Large intestine (tissue), 3 donors: ENCODE data around the gene SPAG7. TPM values are rescaled to one million over a fixed set of nuclear protein-coding genes. Genes with fewer than 3 reads are reported as not detected.

ENCODE experiments used
- DNase-seq, 2 donors: peaks; one replicate each; pipeline versions ENCODE4 v3.0.0 to v3.0.0-alpha.2; 2013
- H3K27ac ChIP-seq: one replicate; pipeline ENCODE4 v1.5.1; 2013; ENCODE audit warnings: low read length
- H3K27me3 ChIP-seq: 2 replicates; pipeline ENCODE4 v1.6.1; 2013; ENCODE audit warnings: low read length; ENCODE audit not compliant: control insufficient read depth, insufficient read depth
- H3K36me3 ChIP-seq: 2 replicates; pipeline ENCODE4 v1.6.1; 2013; ENCODE audit warnings: low read length; ENCODE audit not compliant: control insufficient read depth, insufficient read depth
- H3K4me1 ChIP-seq: one replicate; pipeline ENCODE4 v1.6.1; 2013; ENCODE audit warnings: low read length; ENCODE audit not compliant: control insufficient read depth, insufficient read depth
- H3K4me3 ChIP-seq: one replicate; pipeline ENCODE4 v1.5.1; 2013; ENCODE audit warnings: low read length
- H3K9me3 ChIP-seq: one replicate; pipeline ENCODE4 v1.6.1; 2013; ENCODE audit warnings: mild to moderate bottlenecking, low read depth, low read length, moderate library complexity; ENCODE audit not compliant: control insufficient read depth
- WGBS: methylation state at CpG from one replicate; pipeline ENCODE4 v1.1.5; 2013; ENCODE audit warnings: low lambda C conversion rate; ENCODE audit not compliant: insufficient coverage; 5-methylcytosine and 5-hydroxymethylcytosine counted together
- polyA plus RNA-seq: library from polyadenylated mRNA; unstranded; fragments of 120-200 nt; gene quantifications from one replicate; pipeline ENCODE4 v1.2.1, GENCODE V29; 2013

Gene SPAG7
- polyA plus RNA-seq, 1 donor: 82.0 TPM

DNA sequence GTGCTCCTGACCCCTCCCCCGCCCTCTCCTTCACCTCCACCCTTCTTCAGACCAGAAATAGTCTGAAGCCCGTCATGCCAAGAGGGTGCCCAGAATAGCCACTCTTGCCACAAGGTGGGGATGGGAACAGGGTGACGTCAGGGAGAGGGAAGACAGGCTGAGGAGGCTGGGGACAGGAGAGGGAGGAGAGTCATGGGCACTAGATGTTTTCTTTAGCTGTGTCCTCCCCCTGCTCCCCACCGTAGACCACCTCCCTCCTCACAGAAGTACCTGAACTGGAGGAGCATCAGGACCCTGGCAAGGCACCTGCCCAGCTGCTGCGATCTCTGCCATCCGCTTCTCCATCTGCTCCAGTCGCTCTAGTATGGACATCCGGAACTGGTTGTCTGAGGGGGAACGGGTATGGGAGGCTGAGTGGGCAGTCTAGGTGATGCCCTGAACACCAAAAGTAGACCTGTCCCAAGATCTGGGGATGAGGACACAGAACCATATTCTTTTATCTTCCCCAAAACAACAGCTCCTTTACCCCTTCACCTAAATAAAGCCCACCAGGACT, 6.6 kb upstream of the SPAG7 start:
- no peak overlapping the region for H3K4me3 ChIP-seq
- H3K36me3 ChIP-seq: peaks cover 84% of the 10 kb centered on the region
- no peaks in the 10 kb centered on the region for H3K9me3 ChIP-seq
- WGBS: no CpG with 5 or more reads among the region's 9 CpGs
- H3K27me3 ChIP-seq: no peaks in the 10 kb centered on the region
- no peak for DNase-seq
- H3K4me1 ChIP-seq: peaks cover 11% of the 10 kb centered on the region
- H3K27ac ChIP-seq: no peak overlapping the region

DNA sequence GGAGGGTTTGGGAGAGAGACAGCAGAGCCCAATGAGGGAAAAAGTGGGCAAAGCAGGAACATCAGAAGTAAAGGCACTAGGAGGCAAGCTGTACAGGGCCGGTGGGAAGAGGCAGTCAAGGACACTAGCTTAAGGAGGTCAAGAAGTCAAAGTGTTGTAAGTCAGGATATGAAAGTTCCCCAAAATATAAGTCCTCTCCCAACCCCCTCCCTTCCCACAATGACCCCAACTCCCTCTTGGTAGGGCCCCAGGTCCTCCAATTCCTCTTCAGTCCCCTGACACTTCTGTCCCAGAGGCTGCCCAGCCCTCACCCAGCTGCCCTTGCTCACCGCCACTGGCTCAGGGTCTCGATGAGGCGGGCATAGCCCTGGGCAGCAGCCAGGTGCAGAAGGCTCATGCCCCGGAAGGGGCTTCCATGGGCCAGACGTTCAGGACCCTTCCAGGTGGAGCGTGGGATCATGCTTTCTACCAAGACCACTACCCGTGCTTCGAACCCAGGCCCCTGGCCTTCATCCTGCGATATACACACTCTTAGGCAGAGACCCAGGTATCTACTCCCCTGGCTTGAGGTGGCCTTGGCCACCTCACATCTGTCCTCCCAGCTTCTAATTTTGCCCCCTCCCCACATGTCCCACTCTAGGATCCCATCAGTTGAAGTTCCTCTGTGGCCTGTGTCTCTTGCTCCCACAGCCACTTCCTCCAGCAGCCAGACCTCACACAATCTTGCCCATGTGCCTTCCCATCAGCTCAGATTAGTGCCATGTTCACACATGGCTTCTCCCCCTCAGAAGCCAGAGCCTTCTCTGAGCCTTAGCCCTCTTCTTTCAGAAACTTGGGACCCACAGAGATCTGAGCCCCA, 5.9 kb upstream of the SPAG7 start:
- Histone ChIP-seq H3K4me3 (no peak overlapping the region), H3K27me3 (no peaks in the 10 kb centered on the region), H3K27ac (no peak overlapping the region), H3K36me3 (peaks cover 82% of the 10 kb centered on the region), H3K9me3 (no peaks in the 10 kb centered on the region), H3K4me1 (peaks cover 18% of the 10 kb centered on the region)
- no peak for DNase-seq
- WGBS: no CpG with 5 or more reads among the region's 10 CpGs

DNA sequence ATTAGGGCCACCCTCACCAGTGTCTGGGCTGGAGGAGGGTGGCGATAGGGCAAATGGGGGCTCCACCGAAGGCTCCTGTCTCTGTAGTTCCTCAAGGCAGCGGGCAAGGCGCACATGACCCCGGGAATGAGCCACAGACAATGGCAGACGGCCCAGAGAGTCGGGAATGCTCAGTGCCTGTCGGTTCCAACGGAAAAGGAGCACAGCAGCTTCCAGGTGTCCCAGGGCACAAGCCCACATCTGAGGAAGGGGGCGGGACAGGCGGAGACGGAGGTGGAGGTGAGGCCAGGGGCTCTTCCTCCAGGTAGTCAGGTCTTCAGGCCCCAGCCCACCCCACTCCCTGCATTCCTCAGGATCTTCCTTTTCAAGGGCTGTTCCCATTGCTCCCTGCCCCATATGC, 5.1 kb upstream of the SPAG7 start:
- H3K4me3 ChIP-seq: no peak overlapping the region
- H3K36me3 ChIP-seq: peaks cover 74% of the 10 kb centered on the region
- WGBS: no CpG with 5 or more reads among the region's 12 CpGs
- H3K4me1 ChIP-seq: peaks cover 21% of the 10 kb centered on the region
- H3K27ac ChIP-seq: no peak overlapping the region
- no peaks in the 10 kb centered on the region for H3K27me3 ChIP-seq
- H3K9me3 ChIP-seq: no peaks in the 10 kb centered on the region
- DNase-seq: no peak

DNA sequence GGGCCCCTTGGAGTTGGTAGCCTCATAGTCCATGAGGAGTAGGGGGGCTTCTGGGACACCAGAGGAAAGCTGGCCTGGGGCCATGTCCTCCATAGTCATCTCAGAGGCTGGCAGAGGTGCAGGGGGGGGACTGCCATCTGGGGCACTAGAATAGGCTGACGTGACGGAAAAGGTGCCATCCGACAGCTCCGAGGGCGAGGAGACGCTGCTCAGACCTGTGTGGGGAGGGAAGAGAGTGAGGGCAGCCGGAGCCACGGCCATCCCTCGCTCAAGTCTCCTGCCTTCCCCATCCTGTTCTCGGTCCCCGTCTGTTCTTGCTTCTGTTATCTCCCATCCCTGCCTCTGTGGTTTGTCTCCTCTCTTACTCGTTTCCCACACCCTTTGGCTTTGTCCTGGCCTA, 4.7 kb upstream of the SPAG7 start:
- H3K36me3 ChIP-seq: peaks cover 70% of the 10 kb centered on the region
- H3K4me1 ChIP-seq: peaks cover 21% of the 10 kb centered on the region
- H3K27ac ChIP-seq: no peak overlapping the region
- H3K4me3 ChIP-seq: no peak overlapping the region
- no CpG with 5 or more reads among the region's 12 CpGs for WGBS
- no peaks in the 10 kb centered on the region for H3K9me3 ChIP-seq
- no peak for DNase-seq
- H3K27me3 ChIP-seq: no peaks in the 10 kb centered on the region

DNA sequence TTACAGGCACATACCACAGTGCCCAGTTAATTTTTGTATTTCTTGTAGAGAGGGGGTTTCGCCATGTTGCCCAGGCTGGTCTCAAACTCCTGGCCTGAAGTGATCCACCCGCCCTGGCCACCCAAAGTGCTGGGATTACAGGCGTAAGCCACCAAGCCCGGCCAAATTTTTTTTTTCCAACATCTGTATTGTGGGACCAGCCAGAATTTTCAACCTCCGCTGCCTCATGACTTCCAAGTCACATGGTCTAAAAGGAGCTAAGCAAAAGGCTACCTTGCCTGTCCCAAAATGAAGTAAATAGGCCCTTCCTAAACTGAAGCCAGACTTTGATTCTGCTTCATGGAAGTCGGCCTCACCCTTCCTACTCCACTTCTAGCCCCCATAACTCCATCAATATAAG, 4.2 kb upstream of the SPAG7 start:
- no peaks in the 10 kb centered on the region for H3K27me3 ChIP-seq
- peaks cover 65% of the 10 kb centered on the region for H3K36me3 ChIP-seq
- H3K27ac ChIP-seq: no peak overlapping the region
- WGBS: no CpG with 5 or more reads among the region's 6 CpGs
- no peak overlapping the region for H3K4me3 ChIP-seq
- H3K4me1 ChIP-seq: peaks cover 21% of the 10 kb centered on the region
- H3K9me3 ChIP-seq: no peaks in the 10 kb centered on the region
- no peak for DNase-seq

DNA sequence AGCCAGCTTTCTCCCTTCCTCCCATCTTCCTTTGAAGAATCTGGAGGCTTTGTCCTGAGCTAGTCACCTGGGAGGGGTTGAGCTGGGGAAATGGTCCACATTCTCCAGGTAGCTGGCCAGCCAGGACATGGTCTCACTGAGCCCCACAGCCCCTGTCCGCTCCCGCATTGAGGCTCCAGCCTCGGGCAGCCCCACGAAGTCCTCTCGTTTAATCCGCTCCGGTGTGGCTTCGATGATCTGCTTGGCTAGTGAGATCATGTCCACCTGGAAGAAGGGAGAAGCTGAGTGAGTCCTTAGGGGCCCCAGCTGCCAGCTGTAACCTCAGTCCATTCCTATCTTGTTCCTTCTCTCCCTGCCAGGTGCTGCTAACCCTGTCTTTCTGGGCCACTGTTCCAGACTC, 2.7 kb upstream of the SPAG7 start:
- Histone ChIP-seq H3K27me3 (no peaks in the 10 kb centered on the region), H3K4me1 (peaks cover 32% of the 10 kb centered on the region), H3K36me3 (peaks cover 59% of the 10 kb centered on the region), H3K4me3 (no peak overlapping the region), H3K27ac (no peak overlapping the region), H3K9me3 (no peaks in the 10 kb centered on the region)
- no CpG with 5 or more reads among the region's 8 CpGs for WGBS
- no peak for DNase-seq

DNA sequence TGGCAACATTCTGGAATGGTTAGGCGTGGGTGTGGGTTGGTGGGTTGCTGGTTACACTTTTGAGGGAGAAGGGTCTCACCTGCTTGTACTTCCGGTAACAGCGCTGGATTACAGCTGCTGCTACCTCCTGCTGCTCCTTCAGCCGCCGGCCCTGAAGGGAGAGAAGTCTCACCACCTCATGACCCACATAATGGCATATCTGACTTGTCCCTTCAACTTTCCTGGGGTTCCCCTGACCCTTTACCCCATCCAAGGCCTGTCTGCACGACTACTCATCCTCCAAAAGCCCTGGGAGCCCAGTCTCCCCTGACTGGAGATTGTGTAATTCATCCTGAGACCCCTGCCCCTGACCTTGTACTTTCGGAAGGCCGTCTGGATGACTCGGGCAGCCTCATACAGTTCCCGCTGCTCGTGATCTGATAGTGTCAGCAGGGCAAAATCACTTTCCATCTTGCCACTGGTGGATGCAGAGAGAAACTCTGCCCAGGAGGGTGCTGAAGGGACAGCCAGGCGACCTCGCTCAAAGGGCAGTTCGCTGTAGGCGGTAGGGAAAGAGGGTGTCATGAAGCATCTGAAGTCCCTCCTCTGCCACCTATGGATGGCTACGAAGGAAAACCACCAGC, 2.0 kb upstream of the SPAG7 start:
- peak in 1 of 2 donors; percentile 52 for DNase-seq
- peaks cover 33% of the 10 kb centered on the region for H3K4me1 ChIP-seq
- no CpG with 5 or more reads among the region's 16 CpGs for WGBS
- no peaks in the 10 kb centered on the region for H3K9me3 ChIP-seq
- no peaks in the 10 kb centered on the region for H3K27me3 ChIP-seq
- H3K4me3 ChIP-seq: peak overlapping the region; percentile 83
- peak overlapping the region; percentile 95 for H3K27ac ChIP-seq
- peaks cover 54% of the 10 kb centered on the region for H3K36me3 ChIP-seq

DNA sequence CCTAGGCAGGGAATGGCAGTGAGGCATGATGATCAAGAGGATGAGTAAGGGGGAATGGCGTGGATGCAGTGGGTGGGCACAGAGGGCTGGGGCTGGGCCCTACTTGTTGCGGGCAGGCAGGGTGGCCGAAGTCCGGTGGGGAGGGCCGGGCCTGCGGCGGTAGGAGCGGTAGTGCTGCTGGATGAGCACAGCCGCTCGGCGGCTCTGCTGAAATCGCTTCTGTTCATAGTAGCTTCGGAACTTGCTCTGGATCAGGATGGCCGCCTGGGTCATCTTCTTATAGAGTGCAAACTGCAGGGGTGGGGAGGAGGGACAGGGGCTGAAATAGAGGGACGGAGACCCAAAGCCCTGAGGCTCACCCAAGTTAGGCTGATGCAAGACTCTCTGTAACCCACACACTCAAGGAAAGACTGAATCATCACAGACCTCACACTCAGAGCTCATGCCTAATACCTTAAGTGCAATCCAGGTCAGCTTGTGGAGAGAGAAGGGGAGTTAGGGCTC, 1.5 kb upstream of the SPAG7 start:
- peaks cover 48% of the 10 kb centered on the region for H3K36me3 ChIP-seq
- DNase-seq: peak in 1 of 2 donors; percentile 60

DNA sequence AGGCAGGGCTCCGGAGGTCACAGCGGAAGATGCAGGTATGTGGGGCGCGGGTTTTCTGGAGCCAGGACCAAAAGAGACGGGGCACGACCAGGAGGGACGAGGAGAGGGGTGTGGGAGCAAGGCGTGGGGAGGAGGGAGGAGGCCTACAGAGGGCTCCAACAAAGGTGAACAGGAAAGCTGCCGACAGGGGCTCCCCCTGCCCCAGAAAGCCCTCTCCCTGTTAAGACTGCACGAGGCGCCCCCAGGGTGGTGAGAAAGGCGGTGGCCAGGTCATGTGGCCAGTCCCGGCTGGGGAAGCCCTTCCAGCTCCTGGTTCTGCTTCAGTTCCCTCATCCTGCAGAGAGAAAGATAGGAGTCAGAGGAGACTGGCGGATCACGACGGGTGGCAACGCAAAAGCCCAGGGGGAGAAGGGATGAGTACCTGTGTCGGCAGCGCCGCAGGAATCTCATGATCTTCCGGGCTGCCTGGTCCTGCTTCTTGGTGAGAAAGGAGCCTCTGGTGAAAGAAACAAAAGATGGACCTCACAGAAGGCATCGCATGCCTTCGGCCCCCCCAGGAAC, 949 bp upstream of the SPAG7 start:
- H3K9me3 ChIP-seq: no peaks in the 10 kb centered on the region
- no CpG with 5 or more reads among the region's 23 CpGs for WGBS
- peak overlapping the region; percentile 95 for H3K27ac ChIP-seq
- peaks cover 43% of the 10 kb centered on the region for H3K36me3 ChIP-seq
- H3K4me3 ChIP-seq: peak overlapping the region; percentile 83
- H3K4me1 ChIP-seq: peaks cover 33% of the 10 kb centered on the region
- no peaks in the 10 kb centered on the region for H3K27me3 ChIP-seq
- peak in 1 of 2 donors; percentile 58 for DNase-seq

More for the DNA sequence above, 1.5 kb upstream of the SPAG7 start:
- H3K9me3 ChIP-seq: no peaks in the 10 kb centered on the region
- H3K27me3 ChIP-seq: no peaks in the 10 kb centered on the region
- peak overlapping the region; percentile 95 for H3K27ac ChIP-seq
- peaks cover 33% of the 10 kb centered on the region for H3K4me1 ChIP-seq
- peak overlapping the region; percentile 83 for H3K4me3 ChIP-seq
- no CpG with 5 or more reads among the region's 15 CpGs for WGBS

DNA sequence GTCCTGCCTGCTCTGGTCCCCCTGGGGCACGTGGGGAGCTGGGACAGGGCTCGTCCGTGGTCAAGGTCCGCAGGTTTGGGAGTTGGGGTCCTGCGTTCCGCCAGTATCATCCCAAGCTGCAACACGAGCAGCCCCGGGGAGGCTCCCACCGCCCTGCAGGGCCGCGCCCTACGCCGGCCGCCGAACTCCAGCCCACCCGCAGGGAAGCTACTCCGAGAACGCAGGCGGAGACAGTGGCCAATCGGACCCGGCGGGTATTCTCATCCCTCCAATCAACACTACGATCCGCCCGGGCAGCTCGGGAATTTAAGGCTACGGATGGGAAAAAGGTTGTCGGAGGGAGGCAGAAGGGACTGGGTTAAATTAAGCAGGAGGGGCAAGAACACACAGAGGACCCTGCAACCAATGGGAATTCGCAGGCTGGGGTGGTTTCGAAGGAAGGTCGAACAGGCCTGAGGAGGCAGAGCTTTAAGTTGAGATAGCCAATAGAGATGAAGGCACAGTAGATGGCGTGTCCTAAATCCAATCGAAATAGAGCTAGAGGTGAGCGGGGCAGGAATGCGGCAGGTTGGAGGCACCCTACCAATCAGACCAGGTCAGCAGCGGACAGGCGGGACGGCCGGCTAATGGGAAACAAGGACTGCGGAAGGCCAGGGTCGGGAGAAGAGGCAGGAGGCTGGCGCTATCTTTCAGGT, 626 bp downstream of the SPAG7 start:
- no CpG with 5 or more reads among the region's 42 CpGs for WGBS
- H3K27me3 ChIP-seq: no peaks in the 10 kb centered on the region
- H3K9me3 ChIP-seq: no peaks in the 10 kb centered on the region
- peak overlapping the region; percentile 95 for H3K27ac ChIP-seq
- DNase-seq: peak; percentile 99 to 100
- peaks cover 33% of the 10 kb centered on the region for H3K4me1 ChIP-seq
- peak overlapping the region; percentile 83 for H3K4me3 ChIP-seq
- H3K36me3 ChIP-seq: peaks cover 31% of the 10 kb centered on the region
